GF-D8 (cell line): ENCODE results near the gene NAPG.
"Not testable (repeated sequence)": the region's sequence is repeated elsewhere in the genome, so short reads cannot be mapped to it uniquely, and the experiment has no call there.

Experiments used
- DNase-seq: peaks from one replicate; lab custom pipeline; 2025; lab: John Stamatoyannopoulos, UW

NAPG gene

DNA sequence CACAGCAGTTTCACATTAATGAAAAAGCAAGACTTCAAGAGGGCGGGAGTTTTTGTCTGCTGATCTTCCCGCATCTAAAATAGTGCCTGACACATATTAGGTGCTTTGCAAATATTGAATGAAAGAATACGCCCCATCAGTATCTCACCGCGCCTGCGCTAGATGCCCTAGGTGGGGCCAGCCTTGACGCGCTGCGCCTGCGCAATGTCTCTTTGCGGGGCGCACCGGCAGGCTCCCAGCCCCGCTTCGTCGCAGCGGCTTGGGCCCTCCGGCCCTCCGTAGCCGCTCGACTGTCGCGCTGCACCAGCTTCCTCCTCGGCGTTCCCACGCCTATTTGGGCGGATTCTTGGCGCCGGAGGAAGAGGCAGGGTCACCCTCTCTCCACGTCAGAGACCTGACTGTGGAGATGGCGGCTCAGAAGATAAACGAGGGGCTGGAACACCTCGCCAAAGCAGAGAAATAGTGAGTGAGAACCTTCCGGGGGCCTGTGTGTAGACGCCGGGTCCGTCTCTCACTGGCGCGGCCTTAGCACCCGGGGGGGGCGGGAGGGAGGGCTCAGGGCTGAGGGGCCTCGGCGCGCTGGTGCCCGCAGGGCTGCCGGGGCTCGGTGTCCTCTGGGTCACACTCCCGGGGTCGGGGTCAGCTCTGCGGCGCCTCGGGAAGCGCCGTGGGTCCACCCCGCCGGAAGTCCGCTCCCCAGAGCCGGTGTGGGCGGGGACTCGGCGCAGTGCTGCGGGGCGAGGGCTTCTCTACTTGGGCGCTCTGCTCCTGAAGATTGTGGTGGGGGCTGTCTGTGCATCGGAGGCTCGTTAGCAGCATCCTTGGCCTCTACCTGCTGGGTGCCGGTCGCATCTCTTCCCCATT, at the start of gene NAPG:
Gene NAPG, plus strand, starts transcription at position 331 of the 864 bp plus-strand sequence. Its CDS starts 76 bp downstream, at position 407.
- peak; percentile 87 for DNase-seq

DNA sequence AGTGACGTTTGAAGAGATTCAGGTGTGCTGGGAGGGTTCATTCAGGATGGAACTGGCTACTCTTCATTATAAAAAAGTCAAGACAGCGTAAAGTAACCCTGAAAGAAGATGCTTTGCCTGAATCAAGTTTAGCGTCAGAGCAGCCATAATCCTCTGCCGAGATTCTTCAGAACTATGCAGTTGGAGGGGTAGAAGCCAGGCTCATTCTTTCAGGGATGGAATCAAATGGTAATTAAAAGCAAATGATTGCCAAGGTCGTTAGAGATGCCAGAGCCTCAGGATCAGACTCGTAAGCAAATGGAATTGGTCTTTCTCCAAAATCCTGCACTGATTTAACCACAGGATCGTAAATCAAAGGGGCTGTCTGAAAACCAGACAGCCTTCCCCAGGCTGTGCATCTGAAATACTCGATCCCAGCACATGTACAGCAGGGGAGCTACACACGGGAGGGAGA, 49.5 kb upstream of the NAPG start:
- DNase-seq: no peak

- DNase-seq: no peak
Observed at GRCh38 chr18:10477121-10477862, 48.5 kb upstream of the NAPG start.

GRCh38 chr18:10477863-10478260, 48.0 kb upstream of the NAPG start:
- no peak for DNase-seq

DNA sequence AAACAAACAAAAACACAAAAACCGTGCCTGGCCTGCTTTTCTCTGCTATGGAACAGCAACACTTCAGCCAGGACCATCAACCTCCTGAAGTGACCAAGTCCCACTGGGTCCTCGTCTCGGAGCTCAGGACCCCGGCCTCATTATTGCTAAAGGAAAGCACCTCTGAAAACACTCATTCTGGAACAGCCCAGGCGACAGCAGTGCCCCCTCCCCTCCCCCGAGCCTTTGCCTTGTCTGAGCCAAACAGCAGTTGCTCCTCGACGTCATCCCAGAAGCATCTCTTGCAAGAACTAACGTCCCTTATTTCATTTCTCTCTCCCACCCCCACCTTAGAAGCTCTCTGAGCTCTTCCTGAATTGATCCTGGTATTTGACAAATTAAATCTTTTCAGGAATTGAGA, 44.0 kb upstream of the NAPG start:
- no peak for DNase-seq

DNA sequence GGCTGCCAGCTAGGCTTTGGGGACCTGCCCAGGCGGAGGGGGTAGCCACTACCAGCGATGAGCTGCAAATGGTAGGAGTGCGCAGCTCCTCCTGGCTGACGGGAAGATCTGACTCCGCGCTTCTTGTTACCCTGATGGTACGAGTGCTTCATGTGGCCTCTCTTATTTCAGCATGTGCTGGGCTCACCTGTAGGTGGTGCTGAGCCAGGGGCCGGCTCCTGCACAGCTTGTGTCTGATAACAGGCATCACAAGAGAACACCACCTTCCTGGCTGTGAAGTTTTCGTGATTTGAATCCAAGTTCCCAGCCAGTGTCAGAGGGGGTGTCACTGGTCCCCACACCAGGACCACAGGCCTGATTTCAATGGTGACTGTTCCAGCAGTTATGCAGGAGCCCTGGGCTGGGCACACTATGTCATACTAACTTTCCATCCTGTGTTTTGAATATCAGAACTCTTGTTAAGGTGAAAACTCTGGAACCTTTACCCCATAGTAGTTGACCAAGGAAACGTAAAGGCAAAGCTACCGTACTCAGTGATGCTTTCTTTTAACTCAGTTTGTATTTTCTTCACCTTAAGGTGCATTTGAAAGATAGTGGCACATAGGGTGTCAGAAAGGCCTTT, 43.4 kb upstream of the NAPG start:
- DNase-seq: no peak

DNA sequence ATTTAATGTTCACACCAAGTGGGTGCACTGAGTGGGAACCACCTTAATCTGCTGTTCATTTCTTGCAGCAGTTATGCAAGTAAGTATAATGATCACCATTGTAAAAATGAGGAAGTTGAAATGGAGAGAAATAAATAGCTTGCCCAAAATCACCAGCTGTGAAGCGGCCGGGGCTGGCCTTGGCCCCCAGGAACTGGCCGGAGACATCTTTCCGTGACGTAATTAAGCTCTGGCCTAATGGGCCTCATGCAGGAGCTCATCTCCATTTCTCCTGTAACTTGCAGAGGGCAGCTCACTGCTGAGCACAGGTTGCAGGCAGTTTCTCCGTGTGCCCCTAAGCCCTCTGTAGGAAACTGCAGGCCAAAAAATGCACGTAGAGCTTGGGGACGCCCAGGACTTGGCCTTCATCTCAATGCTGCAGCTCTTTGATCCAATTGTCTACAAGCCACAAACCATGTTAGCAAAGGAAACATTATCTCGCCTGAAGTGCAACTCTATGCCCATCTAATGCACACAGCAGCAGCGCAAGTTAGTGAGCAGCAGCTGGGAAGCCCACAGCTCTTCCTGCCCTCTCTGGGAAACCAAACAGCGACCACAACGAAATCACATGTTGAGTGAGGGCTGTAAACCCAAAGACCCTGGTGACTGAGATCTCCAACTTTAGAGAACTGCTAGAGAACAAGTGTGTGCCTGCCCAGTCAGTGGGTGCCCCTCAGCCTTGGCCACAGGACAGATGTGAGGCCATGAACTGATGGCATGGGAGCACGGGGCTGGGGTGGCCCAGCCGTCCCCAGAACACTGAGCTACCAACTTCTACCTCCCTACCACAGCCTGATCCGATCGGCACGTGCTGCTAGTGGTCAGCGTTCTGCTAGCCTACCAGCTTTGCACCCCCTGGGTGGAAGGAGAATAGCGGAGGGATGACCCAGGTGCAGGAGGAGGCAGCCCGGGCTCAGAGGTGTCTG, 42.6 kb upstream of the NAPG start:
- DNase-seq: no peak

GRCh38 chr18:10485475-10485874, 40.4 kb upstream of the NAPG start:
- no peak for DNase-seq

GRCh38 chr18:10486362-10486761, 39.5 kb upstream of the NAPG start:
- no peak for DNase-seq

DNA sequence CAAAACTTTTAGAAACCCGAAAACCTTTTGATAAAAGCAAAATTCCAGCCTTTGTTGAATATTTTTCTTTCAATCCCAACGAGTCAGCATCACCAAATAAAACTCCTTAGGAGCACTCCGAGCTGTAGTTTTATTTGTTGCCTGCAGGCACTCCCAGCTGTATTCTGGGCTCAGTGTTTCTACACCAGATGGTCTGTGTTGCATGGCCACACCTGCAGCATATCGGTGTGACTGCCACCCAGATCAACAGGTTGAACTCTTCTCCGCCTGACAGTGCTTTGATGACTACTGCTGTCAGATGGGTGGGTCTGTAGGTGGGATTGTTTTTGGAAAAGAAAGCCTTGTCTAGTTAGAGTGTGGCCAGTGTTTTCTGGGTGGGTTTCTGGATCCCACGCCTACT, 38.7 kb upstream of the NAPG start:
- DNase-seq: no peak

- DNase-seq: no peak
Observed at GRCh38 chr18:10488017-10488416, 37.8 kb upstream of the NAPG start.

GRCh38 chr18:10490401-10491165, 35.2 kb upstream of the NAPG start:
- DNase-seq: no peak

- DNase-seq: no peak
Observed at GRCh38 chr18:10495936-10496335, 29.9 kb upstream of the NAPG start.

- no peak for DNase-seq
Observed at GRCh38 chr18:10497206-10497749, 28.5 kb upstream of the NAPG start.

GRCh38 chr18:10499230-10499629, 26.6 kb upstream of the NAPG start:
- peak; percentile 73 for DNase-seq

GRCh38 chr18:10500038-10500437, 25.8 kb upstream of the NAPG start:
- DNase-seq: no peak

- DNase-seq: no peak
Observed at GRCh38 chr18:10504723-10505122, 21.1 kb upstream of the NAPG start.

DNA sequence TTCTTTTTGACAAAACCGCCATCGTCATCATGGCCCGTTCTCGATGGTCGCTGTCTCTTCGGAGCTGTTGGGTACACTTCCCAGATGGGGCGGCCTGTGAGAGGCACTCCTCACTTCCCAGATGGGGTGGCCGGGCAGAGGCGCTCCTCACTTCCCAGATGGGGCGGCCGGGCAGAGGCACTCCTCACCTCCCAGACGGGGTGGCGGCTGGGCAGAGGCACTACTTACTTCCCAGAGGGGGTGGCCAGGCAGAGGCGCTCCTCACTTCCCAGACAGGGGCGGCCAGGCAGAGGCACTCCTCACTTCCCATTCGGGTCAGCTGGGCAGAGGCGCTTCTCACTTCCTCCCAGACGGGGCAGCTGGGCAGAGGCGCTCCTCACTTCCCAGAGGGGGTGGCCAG, 19.9 kb upstream of the NAPG start:
- DNase-seq: not testable (repeated sequence)

DNA sequence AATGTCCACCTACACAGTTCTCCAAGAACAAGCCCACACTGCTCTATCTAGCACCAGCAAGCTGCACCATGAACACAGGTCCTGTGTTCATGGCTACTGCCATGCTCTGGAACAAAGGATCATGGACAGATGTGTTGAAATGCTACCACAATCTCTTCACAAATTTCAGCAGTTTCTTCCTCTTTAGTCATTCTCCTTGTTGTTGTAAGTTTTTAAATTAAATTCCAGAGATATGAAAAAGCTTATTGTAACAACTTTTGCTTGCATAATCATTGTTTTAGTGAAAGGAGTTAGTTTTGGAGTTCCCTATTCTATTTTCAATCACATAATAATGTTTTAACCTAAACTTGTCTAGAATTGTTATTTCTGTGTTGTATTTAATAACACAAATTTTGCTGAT, 17.2 kb upstream of the NAPG start:
- no peak for DNase-seq

DNA sequence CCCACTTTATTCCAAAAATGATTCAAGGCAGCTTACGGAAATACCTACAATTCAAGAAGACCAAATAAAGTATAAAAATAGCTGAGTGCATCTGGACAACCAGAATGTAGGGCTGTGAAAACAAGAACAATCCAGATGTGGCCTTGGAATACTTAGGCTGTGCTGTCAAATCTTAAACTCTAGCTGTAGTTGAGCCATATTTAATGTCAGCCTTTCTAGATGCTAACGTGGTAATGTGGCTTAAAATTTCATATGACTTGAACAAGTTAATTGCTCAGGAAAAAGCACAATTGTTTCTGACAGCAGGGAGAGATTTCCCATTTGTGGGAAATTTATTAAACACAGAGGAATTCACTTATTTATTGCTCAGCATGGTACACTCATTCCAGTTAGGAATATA, 14.6 kb upstream of the NAPG start:
- no peak for DNase-seq

DNA sequence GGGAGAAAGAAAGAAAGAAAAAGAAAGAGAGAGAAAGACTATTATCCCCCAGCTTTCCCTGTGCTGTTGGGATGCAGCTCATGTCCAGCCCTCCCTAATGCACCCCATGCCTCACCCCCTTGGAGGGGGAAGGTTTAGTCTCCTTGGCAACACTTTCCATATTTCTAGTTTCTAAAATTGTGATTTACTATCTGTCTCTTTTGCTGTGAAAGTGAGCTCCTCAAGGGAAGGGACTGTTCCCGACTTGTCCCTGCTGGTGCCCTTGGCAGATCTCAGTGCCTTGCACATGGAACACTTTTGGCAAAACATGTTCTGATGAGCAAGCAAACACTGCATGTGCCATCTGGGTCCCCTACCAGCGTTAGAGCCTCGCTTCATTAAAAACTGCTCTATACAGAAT, 11.7 kb upstream of the NAPG start:
- DNase-seq: no peak
